Stomach smooth muscle (tissue), 2 donors: Measurements from ENCODE around the gene RPL37A.

Experiments
- H3K27ac ChIP-seq: one replicate; pipeline ENCODE4 v1.7.0; 2013; ENCODE audit warnings: mild to moderate bottlenecking, low read length, inconsistent platforms
- H3K27me3 ChIP-seq, 2 donors: one replicate each; pipeline ENCODE4 v1.7.0; 2013; ENCODE audit warnings: low read length in 2 of 2; ENCODE audit not compliant: insufficient read depth in 2 of 2, control insufficient read depth in 1 of 2
- H3K36me3 ChIP-seq, 2 donors: one replicate each; pipeline ENCODE4 v1.7.0; 2013; ENCODE audit warnings: low read length in 2 of 2; ENCODE audit not compliant: control insufficient read depth in 2 of 2, insufficient read depth in 2 of 2
- H3K4me1 ChIP-seq: one replicate; pipeline ENCODE4 v1.7.0; 2013; ENCODE audit warnings: low read length; ENCODE audit not compliant: control insufficient read depth, insufficient read depth
- H3K4me3 ChIP-seq, 2 donors: one replicate each; pipeline ENCODE4 v1.7.0; 2013; ENCODE audit warnings: low read length in 2 of 2
- H3K9ac ChIP-seq, 2 donors: one replicate each; pipeline ENCODE4 v1.7.0; 2013; ENCODE audit warnings: low read length in 2 of 2, mild to moderate bottlenecking in 1 of 2
- H3K9me3 ChIP-seq, 2 donors: one replicate each; pipeline ENCODE4 v1.7.0; 2013; ENCODE audit warnings: low read length in 2 of 2; ENCODE audit not compliant: control insufficient read depth in 2 of 2
- donor health status: healthy.
- donor health status: Pancreatic carcinoma.

Gene RPL37A

DNA sequence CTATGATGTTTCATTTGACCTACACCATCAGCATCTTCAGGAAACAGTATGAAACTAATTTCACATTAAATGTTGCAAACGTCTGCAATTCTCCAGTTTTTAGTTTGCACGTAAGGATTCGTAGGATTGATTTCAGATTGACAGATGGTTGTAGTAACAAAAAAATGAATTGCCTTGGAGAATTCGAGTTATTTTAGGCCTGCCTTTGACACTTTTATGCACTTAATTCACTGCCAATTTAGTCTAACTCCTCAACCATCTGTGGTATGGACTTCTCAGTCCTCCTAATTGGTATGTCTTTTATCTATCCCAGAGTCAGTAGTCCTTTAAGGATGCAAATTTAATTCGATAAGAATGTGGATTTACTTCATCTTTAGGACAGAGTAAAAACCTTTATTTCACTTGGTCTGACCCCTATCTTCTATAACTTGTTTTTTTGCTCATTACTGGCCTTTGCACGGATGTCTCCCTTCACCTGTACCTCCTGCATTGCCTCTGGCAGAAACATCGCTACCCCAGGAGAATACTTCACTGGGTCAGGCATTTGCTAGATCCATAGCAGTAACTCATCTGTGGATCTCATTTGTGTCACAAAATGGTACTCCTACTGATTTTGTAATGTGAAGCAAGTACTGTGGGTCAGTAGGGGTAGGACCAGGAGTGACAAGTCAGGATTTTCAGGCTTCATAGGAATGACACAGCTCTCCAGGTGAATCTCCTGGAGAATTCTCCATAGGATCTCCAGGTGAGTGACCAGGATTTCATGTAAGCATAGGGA lies 3.9 kb downstream of the RPL37A start:
- no peak overlapping the region for H3K27ac ChIP-seq
- no peak overlapping the region for H3K9ac ChIP-seq
- no peaks in the 10 kb centered on the region for H3K27me3 ChIP-seq
- no peaks in the 10 kb centered on the region for H3K9me3 ChIP-seq
- peaks cover 32 to 40% of the 10 kb centered on the region in 2 donors for H3K36me3 ChIP-seq
- peaks cover 17% of the 10 kb centered on the region for H3K4me1 ChIP-seq
- no peak overlapping the region for H3K4me3 ChIP-seq

DNA sequence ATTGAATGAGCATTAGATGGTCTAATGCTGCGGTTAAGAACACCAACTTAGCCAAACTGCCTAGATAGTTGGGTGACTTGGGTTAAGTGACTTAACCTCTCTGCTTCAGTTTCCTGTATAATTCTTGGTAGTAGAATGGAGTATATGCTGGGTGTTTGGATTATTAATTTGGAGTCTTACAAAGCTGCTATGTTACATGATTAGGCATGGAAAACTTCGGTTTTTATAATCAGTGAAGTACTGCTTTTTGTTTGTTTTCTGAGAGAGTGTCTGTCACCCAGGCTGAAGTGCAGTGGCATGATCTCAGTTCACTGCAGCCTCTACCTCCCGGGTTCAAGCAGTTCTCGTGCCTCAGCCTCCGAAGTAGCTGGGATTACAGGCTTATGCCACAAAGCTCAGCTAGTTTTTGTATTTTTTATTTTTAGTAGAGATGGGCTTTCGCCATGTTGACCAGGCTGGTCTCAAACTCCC lies 4.5 kb downstream of the RPL37A start:
- H3K27me3 ChIP-seq = no peaks in the 10 kb centered on the region
- peaks cover 32 to 40% of the 10 kb centered on the region in 2 donors for H3K36me3 ChIP-seq
- no peak overlapping the region for H3K27ac ChIP-seq
- peaks cover 11% of the 10 kb centered on the region for H3K4me1 ChIP-seq
- no peak overlapping the region for H3K4me3 ChIP-seq
- H3K9me3 ChIP-seq = no peaks in the 10 kb centered on the region
- H3K9ac ChIP-seq = no peak overlapping the region

DNA sequence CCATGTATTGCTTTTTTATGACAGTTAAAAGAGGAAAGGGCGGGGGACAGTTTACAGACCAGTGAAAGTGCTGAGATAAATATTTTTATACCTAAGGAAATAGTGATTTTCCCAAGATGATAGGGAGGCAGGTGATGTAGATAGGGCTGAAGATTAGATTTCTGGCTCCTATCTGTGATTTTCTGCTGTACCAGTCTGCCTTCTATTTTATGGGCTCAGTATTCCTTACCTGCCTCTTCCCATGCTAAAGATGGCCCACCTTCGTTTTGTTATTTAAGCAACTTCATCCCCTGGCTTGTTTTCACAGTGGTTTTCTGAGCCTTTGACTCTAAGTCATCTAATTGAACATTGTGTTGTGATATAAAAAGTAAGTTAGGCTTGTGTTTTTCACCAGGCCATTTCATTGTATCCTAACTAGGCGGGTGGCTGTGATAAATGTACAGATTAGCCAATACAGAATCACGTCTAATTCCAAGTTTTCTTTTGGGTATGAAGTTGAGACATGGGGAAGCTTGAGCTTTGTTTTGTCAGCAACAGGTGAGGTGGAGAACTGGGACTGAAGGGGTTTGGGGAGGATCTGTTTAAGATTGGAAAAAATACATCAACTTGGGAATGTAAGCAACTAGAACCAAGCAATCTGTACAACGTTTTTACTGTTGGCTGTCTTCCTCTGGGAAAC lies 5.2 kb downstream of the RPL37A start:
- peaks cover 10% of the 10 kb centered on the region for H3K4me1 ChIP-seq
- H3K36me3 ChIP-seq = peaks cover 32 to 40% of the 10 kb centered on the region in 2 donors
- no peaks in the 10 kb centered on the region for H3K9me3 ChIP-seq
- no peak overlapping the region for H3K9ac ChIP-seq
- H3K27ac ChIP-seq = no peak overlapping the region
- no peaks in the 10 kb centered on the region for H3K27me3 ChIP-seq
- H3K4me3 ChIP-seq = no peak overlapping the region

DNA sequence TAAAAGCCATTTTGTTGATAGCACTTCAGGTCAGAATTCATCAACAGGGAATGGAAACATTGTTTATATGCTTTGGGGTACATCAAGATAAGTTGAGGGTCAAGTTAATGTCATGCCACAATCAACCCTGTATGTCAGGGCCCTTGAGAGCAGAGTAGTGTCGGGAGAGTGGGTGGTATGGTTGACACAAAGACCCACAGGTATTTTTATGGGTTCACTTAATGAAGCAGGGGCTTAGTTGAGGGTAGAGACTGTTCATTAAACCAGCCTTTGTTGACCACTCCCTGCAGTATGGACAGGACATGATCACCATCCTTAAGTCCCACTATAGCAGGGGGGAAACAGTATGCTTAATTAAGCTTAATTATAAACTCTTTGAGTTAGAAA lies 5.7 kb downstream of the RPL37A start:
- no peaks in the 10 kb centered on the region for H3K27me3 ChIP-seq
- H3K4me3 ChIP-seq = no peak overlapping the region
- peaks cover 32 to 40% of the 10 kb centered on the region in 2 donors for H3K36me3 ChIP-seq
- H3K4me1 ChIP-seq = peaks cover 10% of the 10 kb centered on the region
- no peak overlapping the region for H3K27ac ChIP-seq
- H3K9ac ChIP-seq = no peak overlapping the region
- no peaks in the 10 kb centered on the region for H3K9me3 ChIP-seq

DNA sequence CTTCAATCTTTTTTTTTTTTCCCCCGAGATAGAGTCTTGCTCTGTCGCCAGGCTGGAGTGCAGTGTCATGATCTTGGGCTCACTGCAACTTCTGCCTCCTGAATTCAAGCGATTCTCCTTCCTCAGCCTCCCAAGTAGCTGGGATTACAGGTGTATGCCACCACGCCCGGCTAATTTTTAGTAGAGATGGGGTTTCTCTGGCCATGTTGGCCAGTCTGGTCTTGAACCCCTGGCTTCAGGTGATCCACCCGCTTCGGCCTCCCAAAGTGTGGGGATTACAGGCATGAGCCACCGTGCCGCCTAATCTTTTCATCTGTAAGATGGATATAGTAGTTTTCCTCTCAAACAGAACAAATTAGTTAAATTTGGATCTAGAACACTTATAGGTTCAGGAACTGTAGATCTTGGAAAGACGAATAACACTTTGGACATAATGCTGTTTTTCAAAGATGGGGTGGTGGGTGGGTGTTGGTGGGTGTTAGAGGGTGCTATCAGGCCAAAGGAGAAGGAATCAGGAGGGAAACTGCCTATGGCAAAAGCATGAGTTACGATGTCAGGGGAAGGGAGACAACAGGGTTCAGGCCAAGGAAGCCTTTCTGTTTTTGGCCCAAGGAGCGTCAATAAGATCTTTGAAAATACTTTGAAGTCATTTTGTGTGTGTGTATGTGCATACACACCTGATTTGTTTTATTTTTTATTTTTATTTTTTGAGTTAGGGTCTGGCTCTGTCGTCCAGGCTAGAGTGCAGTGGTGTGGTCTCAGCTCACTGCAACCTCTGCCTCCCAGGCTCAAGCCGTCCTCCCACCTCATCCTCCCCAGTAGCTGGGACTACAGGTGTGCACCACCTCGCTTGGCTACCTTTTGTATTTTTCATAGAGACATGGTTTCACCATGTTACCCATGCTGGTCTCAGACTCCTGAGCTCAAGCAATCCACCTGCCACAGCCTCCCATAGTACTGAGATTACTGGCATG lies 6.8 kb downstream of the RPL37A start:
- no peaks in the 10 kb centered on the region for H3K9me3 ChIP-seq
- H3K36me3 ChIP-seq = peaks cover 24 to 32% of the 10 kb centered on the region in 2 donors
- no peak overlapping the region for H3K27ac ChIP-seq

DNA sequence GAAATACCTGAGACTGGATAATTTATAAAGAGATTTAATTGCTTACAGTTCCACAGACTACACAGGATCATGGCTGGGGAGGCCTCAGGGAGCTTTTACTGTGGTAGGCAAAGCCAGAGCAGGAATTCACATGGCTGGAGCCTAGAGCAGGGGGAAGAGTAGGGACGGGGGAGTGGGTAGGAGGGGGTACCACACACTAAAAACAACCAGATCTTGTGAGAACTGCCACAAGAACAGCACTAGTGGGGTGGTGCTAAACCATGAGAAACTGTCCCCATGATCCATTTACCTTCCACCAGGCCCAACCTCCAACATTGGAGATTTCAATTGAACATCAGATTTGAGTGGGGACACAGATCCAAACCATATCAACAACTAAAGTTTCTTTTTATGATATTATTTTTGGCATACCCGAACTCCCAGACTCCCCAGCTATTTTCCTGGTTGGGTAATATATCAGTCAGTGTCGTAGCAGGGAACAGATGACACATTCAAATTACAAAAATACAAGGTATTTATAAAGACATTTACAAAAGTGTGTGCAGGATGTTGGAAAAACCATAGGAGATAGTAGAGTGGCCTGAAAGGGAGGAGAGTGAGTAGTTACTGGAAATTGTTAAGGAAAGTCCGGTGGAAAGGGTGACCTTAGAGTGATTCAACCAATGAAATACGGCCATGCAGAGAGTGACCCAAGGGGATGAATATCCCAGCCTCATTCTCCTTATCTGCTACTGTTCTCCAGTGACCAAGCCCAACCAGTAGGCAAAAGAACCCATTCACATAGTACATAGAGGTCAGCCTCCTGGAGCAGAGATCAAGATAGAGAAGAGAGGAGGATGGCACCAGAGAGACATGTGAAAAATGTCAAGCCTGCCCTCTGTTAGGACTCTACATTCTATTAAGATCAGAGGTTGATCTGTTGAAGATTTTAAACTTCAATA lies 8.8 kb downstream of the RPL37A start:
- Histone ChIP-seq H3K9me3 (no peaks in the 10 kb centered on the region), H3K27me3 (no peaks in the 10 kb centered on the region), H3K36me3 (peaks cover 9 to 13% of the 10 kb centered on the region in 2 donors), H3K9ac (no peak overlapping the region), H3K27ac (no peak overlapping the region), H3K4me3 (no peak overlapping the region), H3K4me1 (no peaks in the 10 kb centered on the region)

More for the DNA sequence above, 6.8 kb downstream of the RPL37A start:
- H3K4me3 ChIP-seq = no peak overlapping the region
- H3K4me1 ChIP-seq = peaks cover under 1% of the 10 kb centered on the region
- no peaks in the 10 kb centered on the region for H3K27me3 ChIP-seq
- no peak overlapping the region for H3K9ac ChIP-seq

DNA sequence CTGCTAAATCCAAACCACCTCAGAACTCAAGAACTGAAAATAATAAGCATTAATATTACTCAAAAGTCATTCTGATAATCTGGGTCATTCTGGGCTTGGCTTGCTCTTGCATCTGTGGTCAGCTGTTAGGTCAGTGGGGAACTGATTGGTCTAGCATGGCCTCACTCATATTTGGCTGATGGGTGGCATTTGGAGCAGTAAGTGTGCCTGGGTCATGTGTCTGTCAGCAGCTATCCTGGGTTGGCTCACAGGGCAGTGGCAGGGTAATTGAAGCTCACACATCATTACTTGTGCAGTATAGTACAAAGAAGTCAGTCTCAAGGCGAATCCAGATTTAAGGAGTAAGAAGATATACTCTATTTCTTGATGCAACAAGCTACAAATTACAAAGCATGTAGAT lies 9.6 kb downstream of the RPL37A start:
- Histone ChIP-seq H3K9ac (no peak overlapping the region), H3K27me3 (no peaks in the 10 kb centered on the region), H3K36me3 (peaks cover 2 to 6% of the 10 kb centered on the region in 2 donors), H3K4me3 (no peak overlapping the region), H3K27ac (no peak overlapping the region), H3K4me1 (no peaks in the 10 kb centered on the region), H3K9me3 (no peaks in the 10 kb centered on the region)

DNA sequence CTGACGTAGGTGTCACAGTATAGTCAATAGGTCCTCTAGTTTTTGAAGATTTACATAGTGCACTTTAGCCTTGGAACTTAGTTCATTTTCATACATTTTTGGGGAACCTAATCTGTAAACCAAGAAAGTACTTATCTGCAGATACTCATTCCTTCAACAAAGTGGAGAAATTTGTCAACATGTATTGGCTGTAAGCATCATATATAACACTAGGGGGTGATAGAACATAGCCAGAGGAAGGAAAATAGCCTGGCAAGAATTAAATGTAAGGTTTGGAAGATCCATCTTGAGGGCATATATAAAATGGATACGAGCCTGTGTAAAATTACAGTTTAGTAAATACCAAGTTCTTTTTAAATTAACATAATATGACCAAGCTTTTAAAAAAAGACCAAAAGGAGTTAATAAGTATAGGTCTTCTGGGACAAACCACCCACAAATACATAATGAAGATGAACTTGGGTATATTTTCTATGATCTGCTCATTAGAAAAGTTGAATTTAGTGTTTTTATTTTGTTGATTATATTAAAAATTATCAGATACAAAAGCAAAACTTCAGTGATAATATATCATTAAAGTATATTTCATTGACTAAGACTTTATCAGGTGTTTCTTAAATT lies 18.2 kb downstream of the RPL37A start:
- no peak overlapping the region for H3K9ac ChIP-seq
- no peak overlapping the region for H3K4me3 ChIP-seq
- H3K27me3 ChIP-seq = no peaks in the 10 kb centered on the region
- no peaks in the 10 kb centered on the region for H3K9me3 ChIP-seq
- H3K27ac ChIP-seq = no peak overlapping the region
- peaks cover 13% of the 10 kb centered on the region for H3K4me1 ChIP-seq
- H3K36me3 ChIP-seq = no peaks in the 10 kb centered on the region

DNA sequence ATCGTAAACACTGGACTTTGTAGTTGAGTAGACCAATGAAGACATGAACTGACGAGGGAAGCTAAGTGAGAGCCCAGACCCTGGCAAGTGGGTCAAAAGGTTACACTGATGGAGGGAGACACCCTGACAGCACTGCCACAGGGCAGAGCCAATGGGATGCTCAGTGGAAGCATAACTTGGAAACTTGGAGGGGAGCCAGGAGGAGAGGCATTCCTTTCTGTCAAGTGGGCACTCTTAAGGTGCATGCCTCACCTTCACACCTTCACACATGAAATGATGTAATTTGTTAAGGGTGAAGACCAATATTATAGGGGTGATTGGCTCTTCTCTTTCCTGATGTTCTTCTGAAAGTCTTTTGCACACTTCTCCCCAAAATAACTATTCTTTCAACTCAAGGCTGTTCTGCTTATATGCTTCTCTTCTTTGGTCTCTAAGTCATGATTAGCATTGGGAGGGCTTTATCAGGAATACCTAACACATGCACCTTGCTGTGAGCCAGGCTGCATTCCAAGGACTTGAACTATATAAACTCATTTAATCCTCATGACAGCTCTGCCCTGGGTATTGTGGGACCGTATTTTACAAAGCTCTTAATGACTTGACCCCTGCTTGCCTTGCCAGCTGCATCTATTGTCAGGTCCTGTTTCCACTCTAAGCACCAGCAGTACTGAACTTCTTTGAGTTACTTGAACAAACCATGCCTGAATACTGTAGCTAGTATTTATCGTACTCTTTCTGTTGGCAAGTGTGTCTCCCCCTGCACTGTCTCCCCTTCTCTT lies 19.0 kb downstream of the RPL37A start:
- Histone ChIP-seq H3K9ac (no peak overlapping the region), H3K4me1 (peaks cover 13% of the 10 kb centered on the region), H3K27ac (no peak overlapping the region)

More for the DNA sequence above, 19.0 kb downstream of the RPL37A start:
- Histone ChIP-seq H3K4me3 (no peak overlapping the region), H3K36me3 (no peaks in the 10 kb centered on the region), H3K27me3 (no peaks in the 10 kb centered on the region), H3K9me3 (no peaks in the 10 kb centered on the region)
